Fibroblast of lung (primary cell): ENCODE results near the gene CFAP73. TPM values are rescaled to one million over a fixed set of nuclear protein-coding genes. Genes with fewer than 3 reads are reported as not detected.

ENCODE experiments used
- DNase-seq, 2 donors: peaks; one replicate each; pipeline versions ENCODE4 v3.0.0 to v3.0.0-alpha.2; 2010; ENCODE audit warnings: low read depth in 2 of 2
- H2AFZ ChIP-seq: 2 replicates; pipeline ENCODE4 v1.5.1; 2012; ENCODE audit warnings: low read length, control low read depth, inconsistent platforms
- H3K27ac ChIP-seq: 2 replicates; pipeline ENCODE4 v1.5.1; 2011; ENCODE audit warnings: low read length, control low read depth; ENCODE audit not compliant: insufficient read depth
- H3K27me3 ChIP-seq: 2 replicates; pipeline ENCODE4 v1.5.1; 2011; ENCODE audit warnings: mild to moderate bottlenecking, low read length; ENCODE audit not compliant: control insufficient read depth, insufficient read depth
- H3K36me3 ChIP-seq: 2 replicates; pipeline ENCODE4 v1.5.1; 2011; ENCODE audit warnings: low read length; ENCODE audit not compliant: control insufficient read depth, insufficient read depth
- H3K4me1 ChIP-seq: 2 replicates; pipeline ENCODE4 v1.5.1; 2011; ENCODE audit warnings: low read length; ENCODE audit not compliant: control insufficient read depth, insufficient read depth; ENCODE audit errors: extremely low read depth
- H3K4me2 ChIP-seq: 2 replicates; pipeline ENCODE4 v1.5.1; 2011; ENCODE audit warnings: low read length, control low read depth; ENCODE audit not compliant: insufficient read depth; ENCODE audit errors: extremely low read depth
- H3K4me3 ChIP-seq, 4 experiments: fragments of 200-600 bp in 1 of 4; sonication (generic) in 1 of 4; replicated peaks in 1 of 4; 2 replicates each; pipeline ENCODE4 v1.5.1; 2011 to 2016; ENCODE audit warnings: low read length in 4 of 4, low read depth in 3 of 4, mild to moderate bottlenecking in 3 of 4, control low read depth in 2 of 4, inconsistent platforms in 1 of 4, mixed read lengths in 1 of 4; ENCODE audit not compliant: insufficient read depth in 1 of 4; ENCODE audit errors: control extremely low read depth in 1 of 4
- H3K79me2 ChIP-seq: 2 replicates; pipeline ENCODE4 v1.5.1; 2012; ENCODE audit warnings: mild to moderate bottlenecking, low read length, inconsistent platforms; ENCODE audit not compliant: control insufficient read depth, insufficient read depth
- H3K9ac ChIP-seq: 2 replicates; pipeline ENCODE4 v1.5.1; 2011; ENCODE audit warnings: mild to moderate bottlenecking, low read length, control low read depth; ENCODE audit not compliant: insufficient read depth
- H3K9me3 ChIP-seq: 2 replicates; pipeline ENCODE4 v1.5.1; 2012; ENCODE audit warnings: low read depth, low read length; ENCODE audit not compliant: control insufficient read depth, insufficient read depth
- H4K20me1 ChIP-seq: 2 replicates; pipeline ENCODE4 v1.5.1; 2011; ENCODE audit warnings: low read length; ENCODE audit not compliant: control insufficient read depth, insufficient read depth; ENCODE audit errors: extremely low read depth
- CTCF ChIP-seq, 2 donors: IDR thresholded peaks in 1 of 2; conservative IDR thresholded peaks in 1 of 2; 1 replicate in 1 of 2; 2 replicates in 1 of 2; pipeline ENCODE4 v1.5.1; 2011 to 2012; ENCODE audit warnings: low read length in 2 of 2, control low read depth in 1 of 2, inconsistent platforms in 1 of 2, low read depth in 1 of 2, mild to moderate bottlenecking in 1 of 2
- EZH2 ChIP-seq: IDR thresholded peaks from 2 replicates; pipeline ENCODE4 v1.5.1; 2012; ENCODE audit warnings: low read length, control low read depth, mild to moderate bottlenecking; ENCODE audit errors: missing control alignments
- polyA plus RNA-seq, 2 donors: library from polyadenylated mRNA; depleted of rRNA in 1 of 2; stranded (reverse) in 1 of 2; unstranded in 1 of 2; fragments of >200 nt; gene quantifications; 2 replicates each; pipeline ENCODE4 v1.2.1, GENCODE V29; 2011 to 2012; ENCODE audit warnings: missing spikeins in 1 of 2
- total RNA-seq: library from RNA; depleted of rRNA; stranded (reverse); fragments of >200 nt; gene quantifications from 2 replicates; pipeline ENCODE4 v1.2.1, GENCODE V29; 2014

CFAP73 gene
- total and polyA plus RNA-seq, 2 donors (not counting 1 experiment from before 2014, with no cell fraction given), result not detected

GRCh38 chr12:113130457-113131135 is 18.9 kb upstream of the CFAP73 start:
- TF ChIP-seq CTCF (conservative IDR thresholded peaks at IDR 0.05 in 1 of 2, IDR thresholded peaks at IDR 0.05 in 1 of 2; ENCODE audit: low read depth in 1 of 2, low read length in 2 of 2) (no peak), EZH2 (no peak)
- no peak for DNase-seq
- no peaks in the 10 kb centered on the region for H3K9me3 ChIP-seq
- no peaks in the 10 kb centered on the region for H3K27me3 ChIP-seq
- H2AFZ ChIP-seq, result no peak overlapping the region
- no peaks in the 10 kb centered on the region for H3K36me3 ChIP-seq
- H3K4me3 ChIP-seq, result no peak overlapping the region
- H4K20me1 ChIP-seq, result no peaks in the 10 kb centered on the region
- no peaks in the 10 kb centered on the region for H3K4me1 ChIP-seq
- no peaks in the 10 kb centered on the region for H3K79me2 ChIP-seq
- no peak overlapping the region for H3K9ac ChIP-seq
- no peak overlapping the region for H3K27ac ChIP-seq
- H3K4me2 ChIP-seq, result no peak overlapping the region

GRCh38 chr12:113131556-113131955 is 18.0 kb upstream of the CFAP73 start:
- no peak overlapping the region for H2AFZ ChIP-seq
- no peaks in the 10 kb centered on the region for H3K27me3 ChIP-seq
- no peak overlapping the region for H3K27ac ChIP-seq
- H4K20me1 ChIP-seq, result no peaks in the 10 kb centered on the region
- no peak for TF ChIP-seq CTCF (conservative IDR thresholded peaks at IDR 0.05 in 1 of 2, IDR thresholded peaks at IDR 0.05 in 1 of 2; ENCODE audit: low read depth in 1 of 2, low read length in 2 of 2)
- no peak for TF ChIP-seq EZH2
- H3K9ac ChIP-seq, result no peak overlapping the region
- H3K4me2 ChIP-seq, result no peak overlapping the region
- H3K9me3 ChIP-seq, result no peaks in the 10 kb centered on the region
- H3K79me2 ChIP-seq, result no peaks in the 10 kb centered on the region
- DNase-seq, result no peak
- H3K4me3 ChIP-seq, result no peak overlapping the region
- H3K4me1 ChIP-seq, result no peaks in the 10 kb centered on the region
- no peaks in the 10 kb centered on the region for H3K36me3 ChIP-seq

- H3K4me3 ChIP-seq, result no peak overlapping the region
- no peak for DNase-seq
- no peak overlapping the region for H2AFZ ChIP-seq
- no peak overlapping the region for H3K9ac ChIP-seq
- no peaks in the 10 kb centered on the region for H3K27me3 ChIP-seq
- no peak overlapping the region for H3K27ac ChIP-seq
- H4K20me1 ChIP-seq, result no peaks in the 10 kb centered on the region
- no peaks in the 10 kb centered on the region for H3K79me2 ChIP-seq
- no peak overlapping the region for H3K4me2 ChIP-seq
- H3K4me1 ChIP-seq, result no peaks in the 10 kb centered on the region
- no peak for TF ChIP-seq EZH2
- TF ChIP-seq CTCF (conservative IDR thresholded peaks at IDR 0.05 in 1 of 2, IDR thresholded peaks at IDR 0.05 in 1 of 2; ENCODE audit: low read depth in 1 of 2, low read length in 2 of 2), result no peak
- H3K9me3 ChIP-seq, result no peaks in the 10 kb centered on the region
- no peaks in the 10 kb centered on the region for H3K36me3 ChIP-seq
Observed at GRCh38 chr12:113133036-113133435, 16.5 kb upstream of the CFAP73 start.
